Activated naive CD8-positive, alpha-beta T cell (primary cell): ENCODE data around the gene TMEM145.

Experiments used
- H3K27ac Mint-ChIP-seq: one replicate; pipeline ENCODE4 v1.8.0; 2021; ENCODE audit warnings: mixed read lengths
- H3K27me3 Mint-ChIP-seq: one replicate; pipeline ENCODE4 v1.8.0; 2021; ENCODE audit warnings: mixed read lengths
- H3K36me3 Mint-ChIP-seq: one replicate; pipeline ENCODE4 v1.8.0; 2021; ENCODE audit warnings: mixed read lengths
- H3K4me1 Mint-ChIP-seq: one replicate; pipeline ENCODE4 v1.8.0; 2021; ENCODE audit warnings: low read depth, mixed read lengths
- H3K4me3 Mint-ChIP-seq: one replicate; pipeline ENCODE4 v1.8.0; 2021; ENCODE audit warnings: mild to moderate bottlenecking, mixed read lengths
- H3K9me3 Mint-ChIP-seq: one replicate; pipeline ENCODE4 v1.8.0; 2021; ENCODE audit warnings: low read depth, mixed read lengths

TMEM145 gene

GRCh38 chr19:42362891-42363440 is 49.9 kb downstream of the TMEM145 start:
- Mint-ChIP-seq H3K9me3 (no peaks in the 10 kb centered on the region), H3K4me1 (no peaks in the 10 kb centered on the region), H3K27me3 (no peaks in the 10 kb centered on the region), H3K27ac (no peak overlapping the region), H3K4me3 (no peak overlapping the region), H3K36me3 (peaks cover 5% of the 10 kb centered on the region)

GRCh38 chr19:42363614-42364346 is 50.7 kb downstream of the TMEM145 start:
- H3K9me3 Mint-ChIP-seq: no peaks in the 10 kb centered on the region
- H3K27me3 Mint-ChIP-seq: no peaks in the 10 kb centered on the region
- no peaks in the 10 kb centered on the region for H3K4me1 Mint-ChIP-seq
- no peak overlapping the region for H3K4me3 Mint-ChIP-seq
- no peak overlapping the region for H3K27ac Mint-ChIP-seq
- H3K36me3 Mint-ChIP-seq: peaks cover 5% of the 10 kb centered on the region

- no peak overlapping the region for H3K4me3 Mint-ChIP-seq
- no peaks in the 10 kb centered on the region for H3K27me3 Mint-ChIP-seq
- no peak overlapping the region for H3K27ac Mint-ChIP-seq
These were observed 53.6 kb downstream of the TMEM145 start for GRCh38 chr19:42366673-42367072.

DNA sequence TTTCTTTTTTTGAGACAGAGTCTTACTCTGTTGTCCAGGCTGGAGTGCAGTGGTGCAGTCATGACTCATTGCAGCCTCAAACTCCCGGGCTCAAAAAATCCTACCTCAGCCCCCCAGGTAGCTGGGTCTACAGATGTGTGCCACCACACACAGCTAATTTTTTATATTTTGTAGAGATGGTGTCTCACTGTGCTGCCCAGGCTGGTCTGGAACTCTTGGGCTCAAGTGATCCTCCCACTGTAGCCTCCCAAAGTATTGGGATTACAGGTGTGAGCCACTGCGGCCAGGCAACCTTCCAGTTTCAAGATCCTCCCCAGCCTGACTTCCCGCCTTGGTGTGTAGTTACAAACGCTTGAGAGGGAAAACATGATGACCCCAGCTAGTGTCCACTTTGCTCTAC is 54.8 kb downstream of the TMEM145 start:
- no peaks in the 10 kb centered on the region for H3K9me3 Mint-ChIP-seq
- H3K27ac Mint-ChIP-seq: no peak overlapping the region
- no peaks in the 10 kb centered on the region for H3K4me1 Mint-ChIP-seq
- no peaks in the 10 kb centered on the region for H3K27me3 Mint-ChIP-seq
- H3K4me3 Mint-ChIP-seq: no peak overlapping the region
- peaks cover 6% of the 10 kb centered on the region for H3K36me3 Mint-ChIP-seq

More at GRCh38 chr19:42366673-42367072, 53.6 kb downstream of the TMEM145 start:
- H3K9me3 Mint-ChIP-seq: no peaks in the 10 kb centered on the region
- peaks cover 5% of the 10 kb centered on the region for H3K36me3 Mint-ChIP-seq
- no peaks in the 10 kb centered on the region for H3K4me1 Mint-ChIP-seq

- no peaks in the 10 kb centered on the region for H3K4me1 Mint-ChIP-seq
- peaks cover 6% of the 10 kb centered on the region for H3K36me3 Mint-ChIP-seq
These were observed 55.3 kb downstream of the TMEM145 start for GRCh38 chr19:42368360-42368759.

DNA sequence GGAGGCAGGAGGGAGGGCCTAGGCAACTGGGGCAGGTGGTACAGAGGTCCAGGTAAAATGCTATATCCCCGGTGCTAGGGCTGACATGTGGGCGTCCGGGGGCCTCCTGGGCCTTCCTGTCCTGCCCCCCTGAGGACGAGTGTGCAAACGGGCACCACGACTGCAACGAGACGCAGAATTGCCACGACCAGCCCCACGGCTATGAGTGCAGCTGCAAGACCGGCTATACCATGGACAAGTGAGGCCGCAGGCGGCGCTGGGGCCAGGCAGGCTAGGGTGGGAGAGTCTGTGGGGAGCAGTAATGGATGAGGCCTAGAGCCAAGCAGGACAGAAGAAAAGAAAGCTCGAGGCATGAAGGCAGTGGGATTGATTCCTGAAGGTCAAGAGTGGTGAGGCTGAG is 55.7 kb downstream of the TMEM145 start:
- H3K36me3 Mint-ChIP-seq: peaks cover 3% of the 10 kb centered on the region
- H3K27me3 Mint-ChIP-seq: no peaks in the 10 kb centered on the region
- no peak overlapping the region for H3K4me3 Mint-ChIP-seq
- no peaks in the 10 kb centered on the region for H3K9me3 Mint-ChIP-seq
- no peak overlapping the region for H3K27ac Mint-ChIP-seq
- no peaks in the 10 kb centered on the region for H3K4me1 Mint-ChIP-seq

More at GRCh38 chr19:42368360-42368759, 55.3 kb downstream of the TMEM145 start:
- Mint-ChIP-seq H3K27ac (no peak overlapping the region), H3K27me3 (no peaks in the 10 kb centered on the region), H3K4me3 (no peak overlapping the region), H3K9me3 (no peaks in the 10 kb centered on the region)

DNA sequence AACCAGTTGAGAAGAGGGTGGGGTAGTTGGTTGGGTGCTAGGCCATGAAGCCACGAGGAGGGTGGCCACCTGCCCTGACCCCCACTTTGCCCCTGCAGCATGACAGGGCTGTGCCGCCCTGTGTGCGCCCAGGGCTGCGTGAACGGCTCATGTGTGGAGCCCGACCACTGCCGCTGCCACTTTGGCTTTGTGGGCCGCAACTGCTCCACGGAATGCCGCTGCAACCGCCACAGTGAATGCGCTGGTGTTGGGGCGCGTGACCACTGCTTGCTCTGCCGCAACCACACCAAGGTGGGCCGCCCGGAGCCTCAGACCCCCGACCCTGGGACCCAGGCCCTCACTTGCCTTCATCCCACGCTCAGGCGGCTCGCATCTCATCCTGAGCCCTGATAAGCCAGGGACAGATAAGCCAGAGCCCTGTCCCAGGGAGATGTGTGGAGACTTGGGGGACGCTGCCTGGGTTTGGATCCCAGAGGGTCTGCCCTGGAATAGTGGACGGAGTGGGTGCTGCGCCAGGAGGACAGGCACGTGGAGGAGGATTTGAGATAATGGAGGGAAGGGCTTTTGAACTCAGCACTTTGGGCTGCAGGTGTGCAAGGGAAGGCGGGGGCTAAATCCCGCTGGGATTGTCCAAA is 56.4 kb downstream of the TMEM145 start:
- H3K27me3 Mint-ChIP-seq: no peaks in the 10 kb centered on the region
- H3K36me3 Mint-ChIP-seq: peaks cover 2% of the 10 kb centered on the region
- H3K4me3 Mint-ChIP-seq: no peak overlapping the region
- no peaks in the 10 kb centered on the region for H3K4me1 Mint-ChIP-seq
- H3K27ac Mint-ChIP-seq: no peak overlapping the region
- H3K9me3 Mint-ChIP-seq: no peaks in the 10 kb centered on the region

- no peak overlapping the region for H3K27ac Mint-ChIP-seq
- no peaks in the 10 kb centered on the region for H3K4me1 Mint-ChIP-seq
- no peak overlapping the region for H3K4me3 Mint-ChIP-seq
- peaks cover 2% of the 10 kb centered on the region for H3K36me3 Mint-ChIP-seq
- no peaks in the 10 kb centered on the region for H3K9me3 Mint-ChIP-seq
- no peaks in the 10 kb centered on the region for H3K27me3 Mint-ChIP-seq
These were observed 57.0 kb downstream of the TMEM145 start for GRCh38 chr19:42370068-42370520.

DNA sequence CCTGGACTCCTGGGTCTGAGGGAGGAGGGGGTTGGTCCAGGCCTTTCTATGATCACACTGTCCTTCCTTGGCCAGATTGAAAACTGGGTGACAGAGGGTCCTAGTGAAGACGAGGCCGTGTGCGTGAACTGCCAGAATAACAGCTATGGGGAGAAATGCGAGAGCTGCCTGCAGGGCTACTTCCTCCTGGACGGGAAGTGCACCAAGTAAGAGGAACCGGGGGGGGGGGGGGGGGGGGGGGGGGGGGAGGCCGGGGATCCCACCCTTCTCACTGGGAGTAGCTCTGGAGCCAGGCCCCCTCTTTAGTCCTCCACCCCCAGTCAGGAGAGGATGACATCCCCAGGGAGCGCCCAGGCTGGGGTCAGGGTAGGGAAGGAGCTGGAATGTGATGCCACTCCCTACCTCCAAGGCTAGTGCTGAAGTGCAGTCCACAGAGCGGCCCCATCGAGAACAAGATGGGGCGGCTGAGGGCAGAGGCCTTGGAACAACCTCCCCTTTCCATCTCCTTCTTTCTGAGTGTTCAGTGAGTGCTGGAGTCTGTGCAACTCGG is 57.6 kb downstream of the TMEM145 start:
- no peak overlapping the region for H3K4me3 Mint-ChIP-seq
- no peaks in the 10 kb centered on the region for H3K4me1 Mint-ChIP-seq

More for the DNA sequence above, 57.6 kb downstream of the TMEM145 start:
- Mint-ChIP-seq H3K9me3 (no peaks in the 10 kb centered on the region), H3K36me3 (peaks cover 2% of the 10 kb centered on the region), H3K27me3 (no peaks in the 10 kb centered on the region), H3K27ac (no peak overlapping the region)
